ENCODE results near the gene EXOC6B. TPM values are rescaled to one million over a fixed set of nuclear protein-coding genes. Genes with fewer than 3 reads are reported as not detected.

EXOC6B gene
- total and polyA plus RNA-seq, 9 of the 15 experiments (the other 6 are each of a cell fraction or from before 2014, with no cell fraction given) = 0.28 to 4.2 (median 2.0) TPM

DNA sequence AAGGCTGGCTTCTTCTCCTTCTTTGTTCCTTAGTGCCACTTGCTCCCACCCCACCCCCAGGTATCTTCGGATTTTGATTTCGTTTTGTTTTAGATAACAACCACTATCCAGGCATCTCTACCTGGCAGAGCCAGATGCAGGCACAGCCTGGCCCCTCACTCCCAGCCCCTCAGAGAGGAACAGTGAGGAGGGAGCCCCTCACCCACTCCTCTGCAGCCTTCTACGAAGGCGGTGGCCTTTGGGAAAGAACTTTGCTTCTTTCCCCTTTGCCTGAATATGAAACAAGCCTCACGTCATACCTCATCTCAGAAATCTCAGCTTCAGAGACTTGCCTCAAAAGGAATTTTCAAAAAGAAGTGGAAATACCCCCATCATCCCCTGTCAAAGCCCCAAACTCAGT is 671.9 kb downstream of the EXOC6B start:
- ChIA-PET CTCF (ENCODE audit: low intra/inter-chr PET ratio) (no interaction called here), POLR2A (interaction anchor here (0.5 kb wide), 1 partner anchor 21 kb away, joined by 4 read pairs; no protein-coding TSS in a partner anchor)
- Histone ChIP-seq H3K27ac (ENCODE audit: extremely low read depth, low read depth, low read length) (no peak overlapping the region), H3K4me2 (ENCODE audit: insufficient read depth, low read length) (no peak overlapping the region), H3K36me3 (ENCODE audit: control insufficient read depth, insufficient read depth, low read length) (no peaks in the 10 kb centered on the region), H3K4me1 (replicated peaks in 1 of 2; ENCODE audit: control insufficient read depth in 2 of 2, insufficient read depth in 2 of 2, low read length in 2 of 2) (peaks cover 0 to 12% of the 10 kb centered on the region in 2 experiments; a peak in 2 of 5 replicates), H3K4me3 (no peak overlapping the region), H4K20me1 (replicated peaks; ENCODE audit: control insufficient read depth, insufficient read depth, low read length) (peaks cover 7% of the 10 kb centered on the region), H3K27me3 (ENCODE audit: control insufficient read depth in 2 of 2, insufficient read depth in 2 of 2, low read length in 2 of 2) (peaks cover 11 to 57% of the 10 kb centered on the region in 2 experiments; a peak in 4 of 5 replicates), H3K9me3 (replicated peaks; ENCODE audit: control insufficient read depth, insufficient read depth, low read depth, low read length) (no peaks in the 10 kb centered on the region), H3K79me2 (ENCODE audit: control insufficient read depth, insufficient read depth, low read length) (no peaks in the 10 kb centered on the region), H3K9me1 (ENCODE audit: control insufficient read depth, insufficient read depth, low read length) (no peaks in the 10 kb centered on the region), H2AFZ (ENCODE audit: low read depth, low read length) (no peak overlapping the region), H3K9ac (ENCODE audit: insufficient read depth in 1 of 2, low read depth in 2 of 2, low read length in 2 of 2) (no peak overlapping the region)
- intact Hi-C loops (cut with micrococcal nuclease) (loop anchor here (5.0 kb wide), 3 partner anchors 593 to 622 kb away; no protein-coding TSS in a partner anchor), in situ Hi-C loops (cut with MboI) (loop anchor here (5.0 to 10.0 kb wide), 4 partner anchors 229 to 619 kb away; no protein-coding TSS in a partner anchor)
- DNase-seq (ENCODE audit: extremely low read depth in 1 of 4, low spot score in 3 of 4) (no peak), FAIRE-seq (no peak), ATAC-seq (no peak)
- BruUV-seq (replicated peaks) = no TSS peak
- TF ChIP-seq ZNF766 (CRISPR knock-in tag; conservative IDR thresholded peaks at IDR 0.05) (no peak), PHTF2 (CRISPR knock-in tag; IDR thresholded peaks at IDR 0.05) (no peak), SLC30A9 (CRISPR knock-in tag; IDR thresholded peaks at IDR 0.05) (no peak)
- WGBS (ENCODE audit: insufficient coverage, low coverage, missing lambda C conversion rate) = 0% methylated on average over 4 of the region's 5 CpGs

- DNase-seq (ENCODE audit: extremely low read depth in 1 of 4, low spot score in 3 of 4) (no peak), ATAC-seq (no peak), FAIRE-seq (no peak)
- peaks cover 11 to 57% of the 10 kb centered on the region in 2 experiments; a peak in 4 of 5 replicates for H3K27me3 ChIP-seq (ENCODE audit: control insufficient read depth in 2 of 2, insufficient read depth in 2 of 2, low read length in 2 of 2)
- H3K9me3 ChIP-seq (replicated peaks; ENCODE audit: control insufficient read depth, insufficient read depth, low read depth, low read length) = no peaks in the 10 kb centered on the region
- BruUV-seq (replicated peaks) = no TSS peak
- peaks cover 7% of the 10 kb centered on the region for H4K20me1 ChIP-seq (replicated peaks; ENCODE audit: control insufficient read depth, insufficient read depth, low read length)
- WGBS (ENCODE audit: insufficient coverage, low coverage, missing lambda C conversion rate) = 2% methylated on average over 15 of the region's 18 CpGs
- no peak overlapping the region for H3K9ac ChIP-seq (ENCODE audit: insufficient read depth in 1 of 2, low read depth in 2 of 2, low read length in 2 of 2)
- no peak overlapping the region for H2AFZ ChIP-seq (ENCODE audit: low read depth, low read length)
- POLR2A ChIA-PET = interaction anchor here (0.6 kb wide), 1 partner anchor 432 kb away, joined by 4 read pairs; no protein-coding TSS in a partner anchor
- in situ Hi-C loops (cut with MboI) = loop anchor here (5.0 to 10.0 kb wide), 4 partner anchors 228 to 618 kb away; no protein-coding TSS in a partner anchor
- H3K4me3 ChIP-seq = no peak overlapping the region
- H3K4me1 ChIP-seq (replicated peaks in 1 of 2; ENCODE audit: control insufficient read depth in 2 of 2, insufficient read depth in 2 of 2, low read length in 2 of 2) = peaks cover 0 to 18% of the 10 kb centered on the region in 2 experiments; a peak in 2 of 5 replicates
- H3K9me1 ChIP-seq (ENCODE audit: control insufficient read depth, insufficient read depth, low read length) = no peaks in the 10 kb centered on the region
- H3K4me2 ChIP-seq (ENCODE audit: insufficient read depth, low read length) = no peak overlapping the region
- intact Hi-C loops (cut with micrococcal nuclease) = loop anchor here (5.0 kb wide), 3 partner anchors 594 to 621 kb away; no protein-coding TSS in a partner anchor
- H3K79me2 ChIP-seq (ENCODE audit: control insufficient read depth, insufficient read depth, low read length) = no peaks in the 10 kb centered on the region
- no peaks in the 10 kb centered on the region for H3K36me3 ChIP-seq (ENCODE audit: control insufficient read depth, insufficient read depth, low read length)
- CTCF ChIA-PET (ENCODE audit: low intra/inter-chr PET ratio) = no interaction called here
- H3K27ac ChIP-seq (ENCODE audit: extremely low read depth, low read depth, low read length) = no peak overlapping the region
- TF ChIP-seq, protein P1, sequence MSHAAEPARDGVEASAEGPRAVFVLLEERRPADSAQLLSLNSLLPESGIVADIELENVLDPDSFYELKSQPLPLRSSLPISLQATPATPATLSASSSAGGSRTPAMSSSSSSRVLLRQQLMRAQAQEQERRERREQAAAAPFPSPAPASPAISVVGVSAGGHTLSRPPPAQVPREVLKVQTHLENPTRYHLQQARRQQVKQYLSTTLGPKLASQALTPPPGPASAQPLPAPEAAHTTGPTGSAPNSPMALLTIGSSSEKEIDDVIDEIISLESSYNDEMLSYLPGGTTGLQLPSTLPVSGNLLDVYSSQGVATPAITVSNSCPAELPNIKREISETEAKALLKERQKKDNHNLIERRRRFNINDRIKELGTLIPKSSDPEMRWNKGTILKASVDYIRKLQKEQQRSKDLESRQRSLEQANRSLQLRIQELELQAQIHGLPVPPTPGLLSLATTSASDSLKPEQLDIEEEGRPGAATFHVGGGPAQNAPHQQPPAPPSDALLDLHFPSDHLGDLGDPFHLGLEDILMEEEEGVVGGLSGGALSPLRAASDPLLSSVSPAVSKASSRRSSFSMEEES (CRISPR knock-in tag; IDR thresholded peaks at IDR 0.05) = no peak
- no peak for TF ChIP-seq ZBTB7A (IDR thresholded peaks at IDR 0.05; ENCODE audit: borderline replicate concordance, control insufficient read depth, low read depth, low read length)
- no peak for TF ChIP-seq LEF1 (IDR thresholded peaks at IDR 0.05)
- TF ChIP-seq KAT7 (CRISPR knock-in tag; IDR thresholded peaks at IDR 0.05; ENCODE audit: borderline replicate concordance) = no peak
- no peak for TF ChIP-seq SOX6 (IDR thresholded peaks at IDR 0.05)
- TF ChIP-seq TEAD4 (IDR thresholded peaks at IDR 0.05; ENCODE audit: low read length) = no peak
- TF ChIP-seq TEAD4 (CRISPR knock-in tag; IDR thresholded peaks at IDR 0.05; ENCODE audit: borderline replicate concordance) = no peak
- TF ChIP-seq TCF3 (CRISPR knock-in tag; IDR thresholded peaks at IDR 0.05) = no peak
- TF ChIP-seq, protein P2, sequence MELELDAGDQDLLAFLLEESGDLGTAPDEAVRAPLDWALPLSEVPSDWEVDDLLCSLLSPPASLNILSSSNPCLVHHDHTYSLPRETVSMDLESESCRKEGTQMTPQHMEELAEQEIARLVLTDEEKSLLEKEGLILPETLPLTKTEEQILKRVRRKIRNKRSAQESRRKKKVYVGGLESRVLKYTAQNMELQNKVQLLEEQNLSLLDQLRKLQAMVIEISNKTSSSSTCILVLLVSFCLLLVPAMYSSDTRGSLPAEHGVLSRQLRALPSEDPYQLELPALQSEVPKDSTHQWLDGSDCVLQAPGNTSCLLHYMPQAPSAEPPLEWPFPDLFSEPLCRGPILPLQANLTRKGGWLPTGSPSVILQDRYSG (tag; conservative IDR thresholded peaks at IDR 0.05; ENCODE audit: low read depth) = no peak
Measured at GRCh38 chr2:72153026-72153791, 672.6 kb downstream of the EXOC6B start.

All from K562 (cell line).